HepG2 (cell line): ENCODE results near the gene PRXL2B. TPM values are rescaled to one million over a fixed set of nuclear protein-coding genes. Genes with fewer than 3 reads are reported as not detected.

Source experiments
- ATAC-seq: fragments of 200-7000 bp; cut with Tn5 transposase; 3 replicates; pipeline ENCODE4 v1.9.1; 2020; ENCODE audit warnings: mild to moderate bottlenecking, moderate library complexity
- BruUV-seq: library from RNA; stranded (reverse); fragments of 400-500 nt; replicated peaks from 2 replicates; lab custom pipeline; 2021; lab: Mats Ljungman, UMichigan
- CTCF ChIA-PET: fragments of 300-600 bp; formaldehyde crosslinking; extraction: SDS; loops from one replicate; lab custom pipeline; 2021; ENCODE audit warnings: low total read pairs, inconsistent platforms, low intra/inter-chr PET ratio; lab: Yijun Ruan, JAX
- POLR2A ChIA-PET: fragments of 350-600 bp; sonication (Branson Sonifier 250); formaldehyde crosslinking; loops from one replicate; lab custom pipeline; 2020; ENCODE audit warnings: antibody characterized with exemption, inconsistent platforms; lab: Yijun Ruan, JAX
- DNase-seq: peaks from one replicate; pipeline ENCODE4 v3.0.0-alpha.2; 2015; ENCODE audit warnings: low spot score
- FAIRE-seq: peaks from 3 replicates; lab custom pipeline; 2011; peaks lifted over from hg19 to GRCh38; lab: Jason Lieb, UNC
- H2AFZ ChIP-seq: one replicate; pipeline ENCODE4 v1.6.1; 2011; ENCODE audit warnings: low read length, inconsistent platforms
- H3K27ac ChIP-seq: fragments of 300-600 bp; 3 replicates; pipeline ENCODE4 v1.8.0; 2011; ENCODE audit warnings: mixed run types, mild to moderate bottlenecking, mixed read lengths, low read length, inconsistent platforms; ENCODE audit not compliant: insufficient read depth; ENCODE audit errors: extremely low read length
- H3K27me3 ChIP-seq, 2 experiments: fragments of 200-600 bp in 1 of 2; 2 replicates in 1 of 2; 3 replicates in 1 of 2; pipeline versions ENCODE4 v1.6.0 to v1.8.0; 2011; ENCODE audit warnings: low read length in 2 of 2, mild to moderate bottlenecking in 2 of 2, moderate library complexity in 2 of 2, inconsistent platforms in 1 of 2; ENCODE audit not compliant: insufficient read depth in 2 of 2, control insufficient read depth in 1 of 2
- H3K36me3 ChIP-seq, 2 experiments: fragments of 200-600 bp in 1 of 2; replicated peaks in 1 of 2; 2 replicates in 1 of 2; 3 replicates in 1 of 2; pipeline versions ENCODE4 v1.5.1 to v1.8.0; 2011; ENCODE audit warnings: low read length in 2 of 2, inconsistent platforms in 1 of 2; ENCODE audit not compliant: insufficient read depth in 2 of 2, control insufficient read depth in 1 of 2
- H3K4me1 ChIP-seq: 2 replicates; pipeline ENCODE4 v1.5.1; 2012; ENCODE audit warnings: low read length, inconsistent platforms; ENCODE audit not compliant: insufficient read depth
- H3K4me2 ChIP-seq: 2 replicates; pipeline ENCODE4 v1.6.0; 2011; ENCODE audit warnings: low read depth, low read length, inconsistent platforms
- H3K4me3 ChIP-seq, 3 experiments: fragments of 200-600 bp in 1 of 3; sonication (generic), shearing (Covaris generic) in 1 of 3; replicated peaks in 1 of 3; 2 replicates each; pipeline ENCODE4 v1.5.1; 2011 to 2016; ENCODE audit warnings: low read length in 3 of 3, inconsistent platforms in 2 of 3, low read depth in 2 of 3, mild to moderate bottlenecking in 2 of 3, control low read depth in 1 of 3, mixed read lengths in 1 of 3; ENCODE audit not compliant: insufficient read depth in 1 of 3
- H3K79me2 ChIP-seq: one replicate; pipeline ENCODE4 v1.6.1; 2011; ENCODE audit warnings: low read length, inconsistent platforms; ENCODE audit not compliant: insufficient read depth
- H3K9ac ChIP-seq: 2 replicates; pipeline ENCODE4 v1.6.0; 2011; ENCODE audit warnings: mild to moderate bottlenecking, low read depth, low read length, inconsistent platforms; ENCODE audit not compliant: insufficient read depth
- H3K9me3 ChIP-seq: 2 replicates; pipeline ENCODE4 v1.5.1; 2012; ENCODE audit warnings: mild to moderate bottlenecking, low read length
- H4K20me1 ChIP-seq: 2 replicates; pipeline ENCODE4 v1.6.0; 2011; ENCODE audit warnings: inconsistent platforms, mild to moderate bottlenecking, low read length, moderate library complexity; ENCODE audit not compliant: insufficient read depth
- BRD4 ChIP-seq: sonication (generic); formaldehyde crosslinking; IDR thresholded peaks from 2 replicates; pipeline ENCODE4 v1.4.0; 2020; ENCODE audit warnings: missing genetic modification reagents
- CBX1 ChIP-seq: IDR thresholded peaks from one replicate; pipeline ENCODE4 v1.6.1; 2016; ENCODE audit warnings: antibody characterized with exemption, low read depth
- E2F1 ChIP-seq: sonication (generic); formaldehyde crosslinking; IDR thresholded peaks from 2 replicates; pipeline ENCODE4 v1.5.0; 2020; ENCODE audit warnings: missing genetic modification reagents
- HMG20B ChIP-seq: conservative IDR thresholded peaks from 2 replicates; pipeline ENCODE4 v1.6.1; 2016; ENCODE audit warnings: missing genetic modification reagents, missing compliant biosample characterization
- NCOR1 ChIP-seq: fragments of 200-600 bp; sonication (generic); IDR thresholded peaks from 2 replicates; pipeline ENCODE4 v1.7.0; 2017; ENCODE audit warnings: antibody characterized with exemption, low read length, borderline replicate concordance
- PCBP1 ChIP-seq: fragments of 200-400 bp; formaldehyde crosslinking; IDR thresholded peaks from 2 replicates; pipeline ENCODE4 v1.6.1; 2017; ENCODE audit warnings: mild to moderate bottlenecking, low read depth, low read length, borderline replicate concordance
- SMARCC2 ChIP-seq: fragments of 450-650 bp; IDR thresholded peaks from 2 replicates; pipeline ENCODE4 v1.6.1; 2017; ENCODE audit warnings: antibody characterized with exemption, mild to moderate bottlenecking
- ZBTB49 ChIP-seq: sonication (generic); formaldehyde crosslinking; IDR thresholded peaks from 2 replicates; pipeline ENCODE4 v1.4.0; 2020; ENCODE audit warnings: missing genetic modification reagents, borderline replicate concordance
- ZNF101 ChIP-seq: sonication (generic); formaldehyde crosslinking; IDR thresholded peaks from 2 replicates; pipeline ENCODE4 v1.4.0; 2020; ENCODE audit warnings: mild to moderate bottlenecking, low read depth, missing genetic modification reagents, borderline replicate concordance
- ZNF142 ChIP-seq: sonication (generic); formaldehyde crosslinking; IDR thresholded peaks from 2 replicates; pipeline ENCODE4 v1.4.0; 2020; ENCODE audit warnings: missing genetic modification reagents
- ZNF180 ChIP-seq: sonication (generic); formaldehyde crosslinking; IDR thresholded peaks from 2 replicates; pipeline ENCODE4 v1.4.0; 2020; ENCODE audit warnings: low read depth, missing genetic modification reagents, borderline replicate concordance
- ZNF329 ChIP-seq: sonication (generic); formaldehyde crosslinking; IDR thresholded peaks from 2 replicates; pipeline ENCODE4 v1.9.0; 2021; ENCODE audit warnings: low read depth, mild to moderate bottlenecking, missing genetic modification reagents
- ZNF660 ChIP-seq: sonication (generic); formaldehyde crosslinking; IDR thresholded peaks from 2 replicates; pipeline ENCODE4 v1.5.1; 2020; ENCODE audit warnings: mild to moderate bottlenecking, low read depth, missing genetic modification reagents, borderline replicate concordance
- ZNF790 ChIP-seq: sonication (generic); formaldehyde crosslinking; IDR thresholded peaks from 2 replicates; pipeline ENCODE4 v1.8.0; 2022; ENCODE audit warnings: missing genetic modification reagents, mild to moderate bottlenecking, borderline replicate concordance
- WGBS: methylation state at CpG from one replicate; pipeline ENCODE4 v1.1.6; 2017; ENCODE audit warnings: low lambda C conversion rate; 5-methylcytosine and 5-hydroxymethylcytosine counted together
- in situ Hi-C: cut with HindIII; loops from 2 replicates; pipeline ENCODE4 v1.10.0; 2017; ENCODE audit warnings: low pct_unique_long_range_greater_than_20kb; ENCODE audit not compliant: extremely low pct_ligation_motif_present
- intact Hi-C: fragments of 100-400 bp; cut with micrococcal nuclease; formaldehyde crosslinking; loops from one replicate; pipeline ENCODE4 v1.10.0; 2022; ENCODE audit not compliant: unreplicated experiment
- polyA plus RNA-seq, 8 experiments: library from polyadenylated mRNA; depleted of rRNA in 3 of 8; stranded (reverse) in 7 of 8; unstranded in 1 of 8; fragments of >200 nt; fragmentation: Illumina TruSeq in 4 of 8; extraction: Trizol in 4 of 8; gene quantifications; 2 replicates each; pipeline versions ENCODE4 v1.2.1 to v1.2.3, GENCODE V29; 2011 to 2016; ENCODE audit warnings: low read depth in 4 of 8, missing spikeins in 1 of 8, mixed read lengths in 1 of 8; ENCODE audit not compliant: insufficient read depth in 1 of 8
- total RNA-seq, 5 experiments: library from RNA; depleted of rRNA; stranded (reverse); fragments of >200 nt; fragmentation: Illumina TruSeq; extraction: Trizol; gene quantifications; 2 replicates each; pipeline ENCODE4 v1.2.3, GENCODE V29; 2016; ENCODE audit warnings: low read depth in 1 of 5

PRXL2B gene
- total and polyA plus RNA-seq, 2 of the 13 experiments (the other 11 are each of a cell fraction or from before 2014, with no cell fraction given) = 16.8 to 22.1 TPM

GRCh38 chr1:2632051-2632430 is 45.5 kb downstream of the PRXL2B start:
- Histone ChIP-seq H3K27ac (no peak overlapping the region), H2AFZ (no peak overlapping the region), H4K20me1 (0 out of 2 replicates have a peak, but pooled peaks cover 2% of the 10 kb centered on the region), H3K79me2 (no peaks in the 10 kb centered on the region), H3K4me2 (peak overlapping the region; percentile 66; the same call in 1 of the 2 replicates), H3K4me3 (peak overlapping the region in 1 of 3 experiments; percentile 42; a peak in 1 of 6 replicates), H3K36me3 (no peaks in the 10 kb centered on the region), H3K9ac (no peak overlapping the region), H3K9me3 (peaks cover 7% of the 10 kb centered on the region; the same call in 1 of the 2 replicates), H3K4me1 (peaks cover 40% of the 10 kb centered on the region), H3K27me3 (peaks cover 12 to 24% of the 10 kb centered on the region in 2 experiments; a peak in 4 of 5 replicates)
- POLR2A ChIA-PET = interaction anchor here (1.0 to 1.2 kb wide), 4 partner anchors 46 to 219 kb away, joined by 3 to 4 read pairs (median 4); partner anchors contain the start of genes PEX10 and TNFRSF14
- FAIRE-seq (no peak), ATAC-seq (no peak), DNase-seq (no peak)
- BruUV-seq = no TSS peak
- CTCF ChIA-PET = no interaction called here
- in situ Hi-C loops = no loop called here
- WGBS = 36% methylated on average over 8 of the region's 8 CpGs
- intact Hi-C loops = loop anchor here (5.0 to 10.0 kb wide), 2 partner anchors 47 to 75 kb away; partner anchors contain the start of genes PRXL2B and TNFRSF14
- no peak for TF ChIP-seq NCOR1
- TF ChIP-seq PCBP1 = no peak
- no peak for TF ChIP-seq BRD4
- no peak for TF ChIP-seq ZNF329 (CRISPR knock-in tag)
- TF ChIP-seq ZNF660 (CRISPR knock-in tag) = no peak
- no peak for TF ChIP-seq ZNF142 (CRISPR knock-in tag)
- no peak for TF ChIP-seq ZBTB49 (CRISPR knock-in tag)
- TF ChIP-seq ZNF101 (CRISPR knock-in tag) = no peak
- TF ChIP-seq E2F1 (CRISPR knock-in tag) = no peak
- no peak for TF ChIP-seq HMG20B (CRISPR knock-in tag)
- no peak for TF ChIP-seq CBX1
- no peak for TF ChIP-seq ZNF790
- no peak for TF ChIP-seq ZNF180 (CRISPR knock-in tag)
- no peak for TF ChIP-seq SMARCC2
